Spinal cord (tissue), 10 donors: Measurements from ENCODE around the gene C14orf132. TPM values are rescaled to one million over a fixed set of nuclear protein-coding genes. Genes with fewer than 3 reads are reported as not detected.

Source experiments
- DNase-seq, 6 donors: peaks; one replicate each; pipeline versions ENCODE4 v3.0.0 to v3.0.0-alpha.2; 2013 to 2015; ENCODE audit warnings: low spot score in 6 of 6, low read depth in 4 of 6
- H3K27ac ChIP-seq: one replicate; pipeline ENCODE4 v1.5.1; 2013; ENCODE audit warnings: low read depth, low read length, control low read depth
- H3K27me3 ChIP-seq: one replicate; pipeline ENCODE4 v1.6.1; 2013; ENCODE audit warnings: low read length; ENCODE audit not compliant: control insufficient read depth, insufficient read depth
- H3K36me3 ChIP-seq: one replicate; pipeline ENCODE4 v1.6.1; 2013; ENCODE audit warnings: low read length; ENCODE audit not compliant: control insufficient read depth, insufficient read depth
- H3K4me1 ChIP-seq: one replicate; pipeline ENCODE4 v1.6.1; 2013; ENCODE audit warnings: low read length; ENCODE audit not compliant: control insufficient read depth, insufficient read depth
- H3K4me3 ChIP-seq: one replicate; pipeline ENCODE4 v1.5.1; 2013; ENCODE audit warnings: low read depth, low read length, control low read depth
- H3K9me3 ChIP-seq: one replicate; pipeline ENCODE4 v1.6.1; 2013; ENCODE audit warnings: low read length; ENCODE audit not compliant: control insufficient read depth, insufficient read depth
- WGBS: methylation state at CpG from one replicate; pipeline ENCODE4 v1.1.5; 2013; ENCODE audit warnings: missing lambda C conversion rate; ENCODE audit not compliant: insufficient coverage; 5-methylcytosine and 5-hydroxymethylcytosine counted together
- polyA plus RNA-seq, 2 donors: library from polyadenylated mRNA; unstranded; fragments of 120-200 nt; gene quantifications; one replicate each; pipeline ENCODE4 v1.2.1, GENCODE V29; 2013; ENCODE audit not compliant: insufficient read length in 2 of 2
- total RNA-seq, 2 donors: library from RNA; depleted of rRNA in 1 of 2; stranded (reverse); fragments of 120-200 nt in 1 of 2; fragments of >200 nt in 1 of 2; gene quantifications; one replicate each; pipeline versions ENCODE4 v1.2.3 to v1.2.4, GENCODE V29; 2013 to 2014
- donor health status: healthy.

C14orf132 gene
- total and polyA plus RNA-seq, 4 donors: 33.3 to 125 (median 76.0) TPM

GRCh38 chr14:96121660-96122395 is 82.7 kb downstream of the C14orf132 start:
- H3K4me1 ChIP-seq: peaks cover 10% of the 10 kb centered on the region
- no peaks in the 10 kb centered on the region for H3K27me3 ChIP-seq
- DNase-seq: no peak
- 67% methylated on average over 1 of the region's 4 CpGs for WGBS
- H3K36me3 ChIP-seq: no peaks in the 10 kb centered on the region
- H3K9me3 ChIP-seq: no peaks in the 10 kb centered on the region
- H3K27ac ChIP-seq: no peak overlapping the region
- H3K4me3 ChIP-seq: no peak overlapping the region

GRCh38 chr14:96122496-96122895 is 83.3 kb downstream of the C14orf132 start:
- no peak overlapping the region for H3K27ac ChIP-seq
- no peak overlapping the region for H3K4me3 ChIP-seq
- no peaks in the 10 kb centered on the region for H3K27me3 ChIP-seq
- WGBS: 49% methylated on average over 2 of the region's 6 CpGs
- peaks cover 5% of the 10 kb centered on the region for H3K4me1 ChIP-seq
- H3K9me3 ChIP-seq: no peaks in the 10 kb centered on the region
- no peaks in the 10 kb centered on the region for H3K36me3 ChIP-seq
- DNase-seq: peak in 1 of 6 donors; percentile 31

GRCh38 chr14:96125536-96125935 is 86.4 kb downstream of the C14orf132 start:
- peak in 1 of 6 donors; percentile 46 for DNase-seq
- H3K27ac ChIP-seq: no peak overlapping the region
- H3K27me3 ChIP-seq: no peaks in the 10 kb centered on the region
- WGBS: 15% methylated on average over 2 of the region's 3 CpGs
- no peaks in the 10 kb centered on the region for H3K36me3 ChIP-seq
- H3K4me3 ChIP-seq: no peak overlapping the region
- peaks cover 4% of the 10 kb centered on the region for H3K4me1 ChIP-seq
- no peaks in the 10 kb centered on the region for H3K9me3 ChIP-seq

GRCh38 chr14:96126339-96126782 is 87.2 kb downstream of the C14orf132 start:
- Histone ChIP-seq H3K27ac (no peak overlapping the region), H3K36me3 (no peaks in the 10 kb centered on the region), H3K9me3 (no peaks in the 10 kb centered on the region), H3K4me1 (peaks cover 4% of the 10 kb centered on the region), H3K27me3 (no peaks in the 10 kb centered on the region), H3K4me3 (no peak overlapping the region)
- peak in 1 of 6 donors; percentile 26 for DNase-seq
- 92% methylated on average over 2 of the region's 7 CpGs for WGBS

GRCh38 chr14:96126783-96127271 is 87.7 kb downstream of the C14orf132 start:
- H3K4me3 ChIP-seq: no peak overlapping the region
- no peak overlapping the region for H3K27ac ChIP-seq
- H3K27me3 ChIP-seq: no peaks in the 10 kb centered on the region
- no peaks in the 10 kb centered on the region for H3K9me3 ChIP-seq
- H3K36me3 ChIP-seq: no peaks in the 10 kb centered on the region
- DNase-seq: no peak
- WGBS: no CpG with 5 or more reads among the region's 5 CpGs
- peaks cover 4% of the 10 kb centered on the region for H3K4me1 ChIP-seq

- H3K4me3 ChIP-seq: no peak overlapping the region
- no peak for DNase-seq
- no peaks in the 10 kb centered on the region for H3K9me3 ChIP-seq
- no peak overlapping the region for H3K27ac ChIP-seq
- H3K4me1 ChIP-seq: peaks cover 4% of the 10 kb centered on the region
- H3K36me3 ChIP-seq: no peaks in the 10 kb centered on the region
- WGBS: 92% methylated on average over 7 of the region's 7 CpGs
- H3K27me3 ChIP-seq: no peaks in the 10 kb centered on the region
These were observed 90.1 kb downstream of the C14orf132 start for GRCh38 chr14:96129128-96129736.

GRCh38 chr14:96130391-96130790 is 91.2 kb downstream of the C14orf132 start:
- DNase-seq: no peak
- 85% methylated on average over 4 of the region's 6 CpGs for WGBS
- peaks cover 4% of the 10 kb centered on the region for H3K4me1 ChIP-seq
- no peaks in the 10 kb centered on the region for H3K27me3 ChIP-seq
- H3K9me3 ChIP-seq: no peaks in the 10 kb centered on the region
- H3K4me3 ChIP-seq: no peak overlapping the region
- H3K27ac ChIP-seq: no peak overlapping the region
- H3K36me3 ChIP-seq: no peaks in the 10 kb centered on the region

GRCh38 chr14:96130854-96131253 is 91.7 kb downstream of the C14orf132 start:
- no peak overlapping the region for H3K4me3 ChIP-seq
- DNase-seq: no peak
- H3K27ac ChIP-seq: no peak overlapping the region
- 83% methylated on average over 1 of the region's 2 CpGs for WGBS
- H3K27me3 ChIP-seq: no peaks in the 10 kb centered on the region
- H3K36me3 ChIP-seq: no peaks in the 10 kb centered on the region
- H3K9me3 ChIP-seq: no peaks in the 10 kb centered on the region
- H3K4me1 ChIP-seq: peaks cover 4% of the 10 kb centered on the region

GRCh38 chr14:96131836-96132235 is 92.7 kb downstream of the C14orf132 start:
- no peaks in the 10 kb centered on the region for H3K36me3 ChIP-seq

GRCh38 chr14:96134508-96134907 is 95.3 kb downstream of the C14orf132 start:
- no peak for DNase-seq
- WGBS: 100% methylated on average over 2 of the region's 6 CpGs
- no peak overlapping the region for H3K27ac ChIP-seq

More at GRCh38 chr14:96131836-96132235, 92.7 kb downstream of the C14orf132 start:
- 75% methylated on average over 4 of the region's 4 CpGs for WGBS
- DNase-seq: no peak
- H3K27me3 ChIP-seq: no peaks in the 10 kb centered on the region
- H3K4me3 ChIP-seq: no peak overlapping the region
- no peak overlapping the region for H3K27ac ChIP-seq
- no peaks in the 10 kb centered on the region for H3K4me1 ChIP-seq
- no peaks in the 10 kb centered on the region for H3K9me3 ChIP-seq

More at GRCh38 chr14:96134508-96134907, 95.3 kb downstream of the C14orf132 start:
- H3K27me3 ChIP-seq: no peaks in the 10 kb centered on the region
- H3K36me3 ChIP-seq: no peaks in the 10 kb centered on the region
- no peak overlapping the region for H3K4me3 ChIP-seq
- peaks cover 3% of the 10 kb centered on the region for H3K9me3 ChIP-seq
- H3K4me1 ChIP-seq: no peaks in the 10 kb centered on the region
